SHP77 (cell line): Measurements from ENCODE around the gene ENTPD7.
A peak's percentile ranks its signal among the peaks of the same experiment; 100 is the strongest.
"Not testable (repeated sequence)": the region's sequence is repeated elsewhere in the genome, so short reads cannot be mapped to it uniquely, and the experiment has no call there.

ENCODE experiments used
- DNase-seq, 2 experiments: peaks; one replicate each; lab custom pipeline; 2025; lab: John Stamatoyannopoulos, UW

Gene ENTPD7

DNA sequence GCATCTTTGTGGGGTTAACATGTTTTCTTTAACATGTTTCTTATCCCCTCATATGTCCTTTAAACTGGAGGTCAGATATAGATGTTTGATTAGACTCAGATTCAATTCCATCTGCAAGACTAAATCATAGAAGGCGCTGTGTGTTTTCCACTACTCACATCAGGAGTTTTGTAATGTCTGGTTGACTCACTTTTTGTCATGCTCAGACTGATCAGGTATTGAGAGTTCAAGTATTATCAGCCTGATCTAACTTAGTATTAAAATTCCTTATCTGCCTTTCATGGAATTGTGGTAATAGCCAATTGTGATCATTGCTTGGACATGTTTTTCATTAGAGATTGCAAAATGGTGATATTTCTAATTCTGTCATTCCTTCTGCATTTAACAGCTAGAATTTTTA lies 30.2 kb downstream of the ENTPD7 start:
- DNase-seq: no peak

DNA sequence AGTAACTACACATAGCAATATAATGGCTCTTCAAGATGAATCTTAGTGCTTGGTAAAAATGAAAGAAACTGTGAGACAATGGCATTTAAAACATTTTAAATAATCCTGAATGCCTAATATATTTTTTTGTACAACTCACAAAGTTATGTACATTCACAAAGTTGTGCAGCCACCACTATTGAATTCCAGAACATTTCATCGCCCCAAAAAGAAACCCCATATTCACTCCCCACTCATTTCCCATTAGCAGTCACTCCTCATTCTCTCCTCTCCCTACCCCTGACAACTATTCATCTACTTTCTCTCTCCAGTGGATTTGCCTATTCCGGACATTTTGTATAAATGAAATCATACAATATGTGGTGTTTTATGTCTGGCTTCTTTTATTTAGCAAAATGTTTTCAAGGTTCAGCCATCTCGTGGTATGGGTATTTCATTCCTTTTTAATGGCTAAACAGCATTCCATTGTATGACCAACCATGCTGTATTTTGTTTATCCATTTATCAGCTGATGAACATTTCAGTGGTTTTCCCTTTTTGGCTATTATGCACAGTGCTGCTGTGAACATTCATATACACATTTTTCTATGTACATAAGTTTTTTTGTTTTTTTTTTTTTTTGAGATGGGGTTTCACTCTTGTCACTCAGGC lies 34.7 kb downstream of the ENTPD7 start:
- no peak for DNase-seq

DNA sequence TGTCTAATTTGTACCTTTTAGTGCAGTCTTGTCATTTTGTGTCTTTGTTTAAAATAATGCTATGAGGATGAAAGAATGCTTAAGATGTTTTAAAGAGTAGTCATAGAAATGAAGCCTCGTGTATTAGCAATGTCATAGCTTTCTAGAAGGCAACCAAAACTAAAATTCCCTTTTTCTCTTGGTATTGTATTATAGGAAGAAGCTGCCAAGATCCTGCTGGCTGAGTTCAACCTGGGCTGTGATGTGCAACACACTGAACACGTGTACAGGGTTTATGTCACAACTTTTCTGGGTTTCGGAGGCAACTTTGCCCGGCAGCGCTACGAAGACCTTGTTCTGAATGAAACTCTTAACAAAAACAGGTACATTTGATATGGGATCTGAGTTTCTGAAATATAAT lies 36.5 kb downstream of the ENTPD7 start:
- DNase-seq: no peak

DNA sequence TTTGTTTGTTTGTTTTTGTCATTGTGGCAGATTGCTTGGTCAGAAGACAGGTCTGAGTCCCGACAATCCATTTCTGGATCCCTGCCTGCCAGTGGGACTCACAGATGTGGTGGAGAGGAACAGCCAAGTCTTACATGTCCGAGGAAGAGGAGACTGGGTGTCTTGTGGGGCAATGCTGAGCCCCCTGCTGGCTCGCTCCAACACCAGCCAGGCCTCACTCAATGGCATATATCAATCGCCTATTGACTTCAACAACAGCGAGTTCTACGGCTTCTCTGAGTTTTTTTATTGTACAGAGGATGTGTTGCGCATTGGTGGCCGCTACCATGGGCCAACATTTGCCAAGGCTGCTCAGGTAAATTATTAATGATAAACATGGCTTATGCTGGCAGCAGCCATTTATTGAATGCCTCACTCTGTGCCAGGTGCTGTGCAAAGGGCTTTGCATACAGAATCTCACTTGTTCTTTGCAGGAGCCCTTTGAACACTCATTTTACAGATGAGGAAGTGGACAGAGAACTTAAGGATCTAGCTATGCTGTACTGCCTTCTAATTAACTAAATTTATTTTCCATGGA lies 39.3 kb downstream of the ENTPD7 start:
- DNase-seq: no peak

DNA sequence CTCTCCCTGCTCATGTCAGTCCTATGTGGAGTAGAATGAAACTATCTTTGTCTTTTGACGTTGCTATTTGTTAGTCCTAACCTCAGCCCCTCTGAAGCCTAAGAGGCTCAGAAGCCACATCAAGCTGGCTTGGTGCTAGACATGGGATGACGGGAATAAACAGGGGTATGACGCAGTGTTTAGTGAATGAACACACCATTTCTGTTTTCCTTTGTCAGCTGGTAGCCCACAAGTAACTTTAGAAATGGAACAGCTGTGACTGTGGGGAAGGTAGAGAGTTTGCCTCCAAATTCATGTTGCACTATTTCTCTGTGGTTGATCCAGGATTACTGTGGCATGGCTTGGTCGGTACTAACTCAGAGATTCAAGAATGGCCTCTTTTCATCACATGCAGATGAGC lies 41.3 kb downstream of the ENTPD7 start:
- DNase-seq: no peak

DNA sequence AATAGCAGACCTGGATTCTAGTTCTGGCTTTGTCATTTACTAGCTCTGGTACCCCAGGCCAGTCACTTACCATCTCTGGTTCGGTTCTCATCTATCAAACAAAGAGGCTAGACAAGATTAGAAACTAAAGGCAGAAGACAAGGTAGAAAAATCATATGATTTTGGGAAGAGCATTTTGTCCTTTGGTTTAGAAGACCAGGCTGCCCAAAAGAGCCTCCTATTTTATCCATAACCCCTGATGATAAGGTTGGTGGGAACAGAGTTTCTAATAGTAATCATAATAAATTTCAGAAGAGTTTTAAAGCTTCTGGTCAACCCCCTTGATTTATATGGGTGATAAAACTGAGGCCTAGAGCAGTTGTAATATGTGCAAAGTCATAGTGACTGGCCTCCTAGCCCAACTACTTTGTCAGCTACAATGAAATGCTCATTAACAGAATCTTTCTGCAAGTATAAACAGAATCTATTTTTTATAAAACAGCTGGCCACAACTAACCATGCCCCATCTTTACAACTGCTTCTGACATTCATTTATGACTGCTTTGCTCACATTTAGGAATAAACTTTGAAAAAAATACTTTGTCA lies 49.2 kb downstream of the ENTPD7 start:
- DNase-seq: no peak

DNA sequence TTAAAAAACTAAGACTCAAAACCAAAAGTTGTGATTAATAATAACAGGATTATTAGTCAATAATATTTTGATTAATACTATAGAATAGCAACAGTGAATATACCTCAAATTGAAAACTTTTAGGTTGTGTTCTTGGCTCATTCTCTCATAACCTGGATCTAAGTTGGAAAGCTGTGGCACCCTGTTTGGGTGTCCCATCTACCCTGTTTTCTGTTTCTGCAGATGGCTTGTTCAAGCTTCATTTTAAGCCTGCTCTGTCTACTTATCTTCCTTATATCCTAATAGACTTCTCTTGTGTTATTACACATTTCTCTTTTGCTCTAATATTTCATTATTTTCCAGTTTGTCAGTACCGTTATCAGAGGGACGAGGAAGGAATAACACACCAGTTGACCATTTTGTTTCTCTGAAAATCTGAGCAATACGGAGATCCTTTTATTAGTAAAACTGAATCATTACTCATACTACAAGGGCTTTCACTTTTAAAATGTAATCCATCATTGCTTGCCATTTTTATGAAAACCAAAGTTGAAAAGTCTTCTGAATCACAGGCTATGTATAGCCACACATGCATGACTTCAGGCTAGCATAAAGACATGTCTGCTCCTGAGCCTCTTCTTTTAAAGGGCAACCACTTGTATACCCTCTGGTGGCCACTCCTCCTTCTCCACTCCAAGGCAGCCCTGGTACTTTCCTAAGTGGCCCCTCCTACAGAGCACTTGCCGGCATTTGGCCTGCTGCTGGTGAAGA lies 50.3 kb downstream of the ENTPD7 start:
- DNase-seq: no peak

DNA sequence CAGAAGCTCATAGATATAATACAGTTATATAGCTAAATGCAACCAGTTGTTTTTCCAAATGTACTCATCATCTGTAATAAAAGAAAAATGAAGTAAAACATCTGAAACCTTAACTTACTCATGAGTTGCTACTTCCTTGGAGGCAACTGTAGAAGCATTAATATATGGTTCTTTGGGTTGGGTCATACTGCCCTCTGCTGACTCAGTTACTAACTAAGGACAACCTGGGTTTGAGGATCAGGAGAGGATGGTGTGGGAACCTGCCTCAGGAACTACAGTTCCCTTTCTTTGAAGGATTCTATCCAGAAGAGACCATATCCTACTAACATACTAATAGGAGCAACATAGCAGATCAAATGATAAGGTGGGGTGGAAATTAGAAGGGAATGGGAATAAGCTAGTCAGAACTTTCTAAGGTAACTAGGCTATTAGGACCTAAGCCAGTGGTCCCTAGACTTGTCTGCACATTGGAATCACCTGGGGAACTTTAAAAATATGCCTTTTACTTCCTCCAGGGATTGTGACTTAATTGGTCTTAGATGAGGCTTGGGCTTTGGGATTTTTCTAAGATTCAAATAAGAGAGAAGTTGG lies 51.9 kb downstream of the ENTPD7 start:
- DNase-seq: peak in 1 of 2 experiments; percentile 23

DNA sequence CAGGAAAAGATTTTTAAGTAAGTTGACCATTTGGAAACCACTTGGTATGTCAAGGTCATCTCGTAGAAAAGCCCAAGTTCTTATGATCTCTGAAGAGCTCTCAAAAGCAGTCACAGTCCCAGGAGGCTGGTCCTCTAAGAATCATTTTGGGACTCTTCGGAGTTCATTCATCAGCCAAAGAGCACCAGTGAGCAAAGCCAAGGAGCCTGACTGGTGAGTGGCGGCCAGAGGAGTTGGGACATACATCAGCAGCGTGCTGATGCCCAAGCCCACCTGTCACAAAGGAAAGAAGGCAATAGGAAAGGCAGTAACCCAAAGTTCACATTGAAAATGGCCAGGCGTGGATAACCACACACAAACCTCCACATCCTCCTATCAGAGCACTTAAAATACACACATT lies 55.1 kb downstream of the ENTPD7 start:
- DNase-seq: no peak

DNA sequence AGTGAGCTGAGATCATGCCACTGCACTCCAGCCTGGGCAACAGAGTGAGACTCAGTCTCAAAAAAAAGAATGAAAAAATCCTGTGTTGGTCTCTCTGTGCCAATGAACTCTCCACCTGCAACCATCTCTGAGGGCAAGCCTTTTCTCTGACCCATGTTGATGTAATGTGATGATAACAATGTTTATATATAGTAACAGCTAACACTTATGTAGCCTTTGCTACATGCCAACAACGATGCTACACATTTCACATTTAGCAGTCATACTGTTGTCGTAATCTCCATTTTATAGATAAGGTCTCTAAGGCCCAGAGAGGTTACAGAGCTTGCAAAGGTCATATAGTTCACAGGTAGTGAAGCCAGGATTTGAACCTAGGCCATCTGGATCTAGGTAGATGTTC lies 61.1 kb downstream of the ENTPD7 start:
- DNase-seq: no peak

DNA sequence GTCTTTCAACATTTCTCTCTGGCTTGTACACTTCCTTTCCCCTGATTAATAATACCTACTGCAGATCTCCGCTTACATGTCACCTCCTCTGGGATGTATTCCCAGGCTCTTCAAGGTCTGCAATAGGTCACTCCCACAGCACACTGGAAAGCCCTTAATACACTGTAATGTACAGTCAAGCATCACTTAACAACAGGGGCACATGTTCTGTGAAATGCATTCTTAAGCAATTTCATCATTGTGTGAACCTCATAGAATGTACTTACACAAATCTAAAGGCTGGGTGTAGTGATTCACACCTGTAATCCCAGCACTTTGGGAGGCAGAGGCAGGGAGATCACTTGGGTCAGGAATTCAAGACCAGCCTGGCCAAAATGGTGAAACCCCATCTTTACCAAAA lies 70.7 kb downstream of the ENTPD7 start:
- no peak for DNase-seq

DNA sequence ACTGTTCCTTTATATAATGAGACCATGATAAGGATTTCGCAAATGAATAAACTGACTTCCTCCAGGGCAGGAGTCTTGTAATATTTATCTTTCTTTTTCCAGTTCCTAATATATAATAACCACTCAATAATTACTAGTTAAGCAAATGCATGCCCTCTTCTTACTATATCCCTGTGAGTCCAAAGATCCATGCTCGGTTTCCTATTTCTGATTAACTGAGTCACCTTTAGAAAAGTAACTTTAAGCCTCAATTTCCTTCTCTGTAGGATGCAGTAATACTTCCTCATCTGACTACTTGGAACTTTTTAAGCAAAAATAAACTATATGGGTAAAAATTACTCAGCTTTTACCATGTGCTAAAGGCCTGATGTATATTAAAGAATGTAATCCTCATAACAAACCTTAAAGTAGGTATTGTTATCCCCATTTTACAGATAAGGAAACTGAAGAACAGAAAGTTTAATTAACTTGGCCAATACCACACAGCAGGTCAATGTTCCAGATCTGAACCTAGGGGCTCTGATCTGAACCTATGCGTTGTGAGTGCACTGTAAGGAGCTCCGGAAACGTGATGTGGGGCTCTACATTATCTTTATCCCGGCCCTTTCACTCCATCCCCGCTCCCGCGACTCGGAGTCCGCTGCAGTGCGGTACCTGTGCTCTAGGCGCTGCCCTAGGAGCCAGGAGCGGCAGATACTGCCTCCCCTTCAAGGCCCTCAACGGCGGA lies 72.2 kb downstream of the ENTPD7 start:
- DNase-seq: no peak

DNA sequence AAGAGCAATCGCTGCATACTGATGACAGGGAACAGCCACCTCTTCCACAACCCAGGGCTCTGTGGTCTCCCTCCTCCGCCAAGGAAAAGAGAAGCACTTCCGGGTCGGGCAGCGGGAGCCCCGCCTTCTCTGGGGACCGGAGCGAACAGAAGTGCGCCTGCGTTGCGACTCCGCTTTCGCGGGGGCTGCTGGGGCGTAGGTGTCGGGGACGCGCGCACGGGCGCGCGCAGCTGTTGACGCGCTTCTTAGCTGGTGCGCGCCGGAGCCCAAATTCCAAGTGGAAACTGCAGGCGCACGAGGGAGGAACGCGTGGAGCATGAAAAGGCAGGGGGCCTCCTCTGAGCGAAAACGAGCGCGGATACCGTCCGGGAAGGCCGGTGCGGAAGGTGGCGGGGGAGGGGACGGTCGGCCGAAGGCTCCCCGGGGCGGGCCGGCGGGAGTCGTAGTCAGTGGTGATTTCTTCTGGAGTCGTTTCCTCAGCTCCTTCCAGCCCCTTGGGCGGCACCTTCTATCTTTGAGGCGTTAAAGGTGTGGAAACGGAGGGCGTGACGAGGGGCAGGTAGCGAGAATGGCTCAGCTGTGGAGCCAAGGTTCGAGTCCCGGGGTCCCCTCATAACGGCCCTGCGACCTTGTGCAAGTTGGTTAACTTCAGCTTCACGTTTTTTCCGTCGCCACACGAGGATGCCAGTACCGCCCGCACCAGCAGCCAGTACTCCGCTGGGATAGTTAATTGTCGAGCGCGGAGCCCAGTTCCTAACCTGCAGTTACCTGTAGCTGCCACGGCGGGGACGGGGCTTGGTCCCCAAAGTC lies 72.9 kb downstream of the ENTPD7 start, which contains the start of the genes COX15 and CUTC:
Gene COX15 (minus strand): TSS at position 95 of the 810 bp plus-strand sequence. CDS start 78 bp downstream, at position 17.
Gene CUTC (plus strand): TSS at position 202 of the 810 bp plus-strand sequence. CDS start 115 bp downstream, at position 317.
- peak; percentile 93 to 94 for DNase-seq

DNA sequence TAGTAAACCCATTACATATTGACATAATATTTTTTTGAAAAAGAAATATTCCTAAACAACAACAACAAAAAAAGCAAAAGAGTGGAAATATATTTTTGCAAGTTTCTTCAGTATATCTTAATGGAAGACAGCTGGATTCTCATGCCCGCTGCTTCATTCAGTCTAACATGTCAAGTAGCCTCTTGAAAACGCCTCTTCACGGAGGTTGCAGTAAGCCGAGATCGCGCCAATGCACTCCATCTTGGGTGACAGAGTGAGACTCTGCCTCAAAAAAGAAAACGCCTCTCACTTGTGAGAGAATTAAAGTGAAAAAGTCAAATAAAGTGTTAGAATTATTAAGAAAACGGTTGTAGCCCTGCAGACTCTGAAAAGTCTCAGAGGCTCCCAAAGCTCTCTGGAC lies 74.1 kb downstream of the ENTPD7 start:
- no peak for DNase-seq

DNA sequence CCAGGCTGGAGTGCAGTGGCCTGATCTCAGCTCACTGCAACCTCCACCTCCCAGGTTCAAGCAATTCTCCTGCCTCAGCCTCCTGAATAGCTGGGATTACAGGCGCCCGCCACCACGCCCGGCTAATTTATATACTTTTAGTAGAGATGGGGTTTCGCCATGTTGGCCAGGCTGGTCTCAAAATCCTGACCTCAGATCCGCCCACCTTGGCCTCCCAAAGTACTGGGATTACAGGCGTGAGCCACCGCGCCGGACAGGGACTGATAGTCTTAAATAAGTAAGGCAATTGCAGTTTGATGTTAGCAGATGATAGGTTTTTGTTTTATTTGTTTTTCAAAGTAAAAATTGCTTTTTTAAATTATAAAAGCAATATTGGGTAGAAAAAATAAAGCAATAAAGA lies 74.8 kb downstream of the ENTPD7 start:
- DNase-seq: not testable (repeated sequence)

DNA sequence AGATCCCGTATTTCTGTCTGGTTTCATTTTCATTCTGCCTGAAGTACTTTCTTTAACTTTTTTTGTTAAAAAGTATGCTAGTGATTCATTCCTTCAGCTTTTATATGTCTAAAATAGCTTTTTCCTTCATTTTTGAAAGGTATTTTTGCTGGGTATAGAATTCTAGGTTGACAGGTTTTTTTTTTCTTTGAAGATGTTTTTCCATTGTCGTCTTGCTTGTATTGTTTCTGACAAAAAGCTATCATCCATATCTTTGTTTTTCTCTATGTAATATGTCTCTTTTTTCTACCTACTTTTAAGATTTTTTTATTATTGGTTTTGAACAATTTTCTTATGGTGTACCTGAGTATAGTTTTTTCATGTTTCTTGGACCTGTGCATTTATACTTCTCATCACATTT lies 81.0 kb downstream of the ENTPD7 start:
- no peak for DNase-seq

DNA sequence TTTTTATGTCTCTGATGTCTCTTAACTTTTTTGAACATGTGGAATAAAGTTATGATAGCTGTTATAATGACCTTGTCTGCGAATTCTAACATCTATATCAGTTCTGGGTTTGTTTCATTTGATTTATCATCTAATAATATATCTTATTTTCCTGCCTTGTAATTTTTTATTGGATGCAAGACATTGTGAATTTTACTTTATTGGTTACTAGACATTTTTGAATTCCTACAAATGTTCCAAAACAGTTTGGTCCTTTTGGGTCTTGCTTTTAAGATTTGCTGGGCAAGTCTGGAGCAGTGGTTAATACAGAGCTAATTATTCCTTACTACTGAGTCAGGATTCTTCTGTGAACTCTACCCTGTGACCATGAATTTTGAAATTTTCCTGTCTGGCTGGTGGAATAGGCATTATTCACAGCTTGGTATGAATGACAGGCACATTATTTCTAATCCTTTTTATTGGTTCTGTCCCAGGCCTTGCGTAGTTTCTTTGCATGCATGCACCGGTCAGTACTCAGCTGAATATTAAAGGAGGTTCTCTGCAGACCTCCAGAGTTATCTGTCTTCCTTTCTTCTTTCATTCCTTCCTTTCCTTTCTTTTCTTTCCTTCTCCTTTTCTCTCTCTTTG lies 81.7 kb downstream of the ENTPD7 start:
- no peak for DNase-seq

DNA sequence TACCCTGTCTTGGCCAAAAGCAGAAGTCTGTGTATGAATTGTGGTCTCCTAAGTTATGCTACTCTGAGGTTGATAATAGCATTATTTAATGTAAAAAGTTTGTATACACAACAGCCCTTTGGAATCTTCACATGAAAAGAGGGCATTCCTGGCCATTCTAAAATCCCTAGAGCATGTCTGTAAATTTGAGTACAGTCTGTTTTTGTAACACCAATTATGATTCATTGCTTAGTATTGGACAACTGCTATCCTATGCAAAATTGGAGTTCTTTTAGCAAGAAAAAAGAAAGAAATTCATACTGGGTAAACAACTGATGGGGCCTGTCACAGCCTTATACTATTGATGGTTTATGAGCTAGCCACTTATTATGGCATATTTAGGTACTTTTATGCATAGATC lies 82.9 kb downstream of the ENTPD7 start:
- DNase-seq: no peak

DNA sequence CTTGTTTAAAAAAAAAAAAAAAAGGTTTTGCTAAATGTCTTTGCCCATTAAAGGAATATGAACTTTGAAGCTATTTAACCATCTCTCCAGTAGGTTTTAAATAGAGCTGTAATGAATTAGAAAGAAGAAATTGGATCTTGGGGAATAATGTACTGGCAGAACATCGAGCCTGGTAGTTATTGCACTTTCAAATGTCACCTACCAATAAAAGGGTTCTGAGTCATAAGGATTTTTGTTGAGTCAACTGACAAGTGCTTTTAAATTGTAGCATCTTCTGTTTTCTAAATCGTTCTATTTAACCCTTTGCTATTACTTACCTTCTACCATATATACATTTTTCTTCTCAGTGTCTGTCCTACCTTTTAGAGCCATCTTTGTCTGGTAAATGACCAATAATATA lies 83.4 kb downstream of the ENTPD7 start:
- no peak for DNase-seq

DNA sequence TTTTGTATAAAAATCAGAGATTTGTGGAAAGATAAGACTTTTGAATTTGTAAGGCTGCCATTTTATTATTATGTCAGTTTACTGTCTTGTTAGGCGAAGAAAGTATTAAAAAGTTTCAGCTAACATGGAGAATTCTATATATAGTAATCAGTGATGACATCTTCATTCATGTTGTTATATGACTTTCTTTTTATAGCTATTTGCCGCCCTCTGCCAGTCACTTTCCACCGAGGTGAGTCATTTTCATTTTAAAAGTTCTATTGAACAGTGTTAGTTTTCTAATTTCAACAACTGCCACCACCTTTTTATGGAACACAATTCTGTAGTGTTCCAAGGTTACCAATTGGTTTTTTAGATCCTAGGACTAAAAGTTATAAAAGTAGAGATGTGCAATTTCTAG lies 84.5 kb downstream of the ENTPD7 start:
- no peak for DNase-seq
